GM12801 (cell line): ENCODE data around the gene IL33.

ENCODE experiments used
- CTCF ChIP-seq: IDR thresholded peaks from one replicate; pipeline ENCODE4 v1.5.1; 2011; ENCODE audit warnings: control low read depth; ENCODE audit not compliant: insufficient read length; ENCODE audit errors: extremely low read depth

Gene IL33

GRCh38 chr9:6219040-6219439 is 3.4 kb downstream of the IL33 start:
- no peak for TF ChIP-seq CTCF

GRCh38 chr9:6219981-6220380 is 4.4 kb downstream of the IL33 start:
- no peak for TF ChIP-seq CTCF

- TF ChIP-seq CTCF = no peak
Observed at GRCh38 chr9:6224393-6225154, 9.0 kb downstream of the IL33 start.

GRCh38 chr9:6226696-6227095 is 11.1 kb downstream of the IL33 start:
- no peak for TF ChIP-seq CTCF

- TF ChIP-seq CTCF = no peak
Observed at GRCh38 chr9:6229186-6229585, 13.6 kb downstream of the IL33 start.

GRCh38 chr9:6229619-6230018 is 14.0 kb downstream of the IL33 start:
- no peak for TF ChIP-seq CTCF

- TF ChIP-seq CTCF = no peak
Observed at GRCh38 chr9:6230037-6230780, 14.6 kb downstream of the IL33 start.
